ENCODE results near the gene PRC1.

Gene PRC1

DNA sequence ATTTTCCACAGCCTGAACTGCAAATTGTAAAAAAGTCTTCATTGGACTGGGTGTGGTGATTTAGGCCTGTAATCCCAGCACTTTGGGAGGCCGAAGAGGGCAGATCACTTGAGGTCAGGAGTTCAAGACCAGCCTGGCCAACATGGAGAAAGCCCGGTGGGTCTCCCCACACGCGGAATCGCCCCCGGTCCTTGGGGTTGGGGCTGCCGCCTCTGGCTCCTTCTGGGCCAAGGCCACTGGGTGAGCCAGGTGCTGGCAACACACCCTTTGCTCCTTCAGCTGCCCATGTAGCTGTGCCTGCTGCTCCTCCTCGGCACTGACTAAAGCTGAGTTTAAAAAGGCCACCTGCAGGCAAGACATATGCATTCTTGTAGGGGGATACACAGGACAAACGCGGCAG lies 37.5 kb upstream of the PRC1 start:
- TF ChIP-seq, protein P1, sequence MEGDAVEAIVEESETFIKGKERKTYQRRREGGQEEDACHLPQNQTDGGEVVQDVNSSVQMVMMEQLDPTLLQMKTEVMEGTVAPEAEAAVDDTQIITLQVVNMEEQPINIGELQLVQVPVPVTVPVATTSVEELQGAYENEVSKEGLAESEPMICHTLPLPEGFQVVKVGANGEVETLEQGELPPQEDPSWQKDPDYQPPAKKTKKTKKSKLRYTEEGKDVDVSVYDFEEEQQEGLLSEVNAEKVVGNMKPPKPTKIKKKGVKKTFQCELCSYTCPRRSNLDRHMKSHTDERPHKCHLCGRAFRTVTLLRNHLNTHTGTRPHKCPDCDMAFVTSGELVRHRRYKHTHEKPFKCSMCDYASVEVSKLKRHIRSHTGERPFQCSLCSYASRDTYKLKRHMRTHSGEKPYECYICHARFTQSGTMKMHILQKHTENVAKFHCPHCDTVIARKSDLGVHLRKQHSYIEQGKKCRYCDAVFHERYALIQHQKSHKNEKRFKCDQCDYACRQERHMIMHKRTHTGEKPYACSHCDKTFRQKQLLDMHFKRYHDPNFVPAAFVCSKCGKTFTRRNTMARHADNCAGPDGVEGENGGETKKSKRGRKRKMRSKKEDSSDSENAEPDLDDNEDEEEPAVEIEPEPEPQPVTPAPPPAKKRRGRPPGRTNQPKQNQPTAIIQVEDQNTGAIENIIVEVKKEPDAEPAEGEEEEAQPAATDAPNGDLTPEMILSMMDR (IDR thresholded peaks at IDR 0.05) = no peak
- Histone ChIP-seq H3K4me3 (ENCODE audit: low read depth in 1 of 2, low read length in 1 of 2) (no peak overlapping the region), H3K9me3 (no peaks in the 10 kb centered on the region), H3K36me3 (no peaks in the 10 kb centered on the region), H3K4me1 (ENCODE audit: control insufficient read depth in 1 of 2, insufficient read depth in 1 of 2, low read depth in 1 of 2, low read length in 1 of 2) (peaks cover 0 to 5% of the 10 kb centered on the region in 2 experiments), H3K27me3 (no peaks in the 10 kb centered on the region), H3K27ac (no peak overlapping the region)

DNA sequence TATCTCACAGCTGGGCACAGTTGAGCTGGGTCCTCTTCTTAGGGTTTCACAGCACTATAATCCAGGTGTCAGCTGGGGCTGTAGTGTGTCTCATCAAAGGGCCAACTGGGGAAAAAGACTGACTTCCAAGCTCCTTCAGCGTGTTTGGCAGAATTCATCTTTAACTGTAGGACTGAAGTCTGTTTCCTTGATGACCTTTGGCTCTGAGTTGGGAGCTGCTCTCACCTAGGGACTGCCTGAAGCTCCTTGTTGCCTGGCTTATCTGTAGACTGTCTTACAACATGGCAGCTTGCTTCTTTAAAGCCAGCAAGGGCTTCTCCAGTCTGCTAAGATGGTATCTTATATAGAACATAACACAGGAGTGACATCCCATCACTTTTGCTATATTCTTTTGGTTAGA lies 33.3 kb upstream of the PRC1 start:
- Histone ChIP-seq H3K36me3 (no peaks in the 10 kb centered on the region), H3K9me3 (no peaks in the 10 kb centered on the region), H3K4me3 (ENCODE audit: low read depth in 1 of 2, low read length in 1 of 2) (no peak overlapping the region), H3K27me3 (no peaks in the 10 kb centered on the region), H3K27ac (no peak overlapping the region), H3K4me1 (ENCODE audit: control insufficient read depth in 1 of 2, insufficient read depth in 1 of 2, low read depth in 1 of 2, low read length in 1 of 2) (peaks cover 0 to 3% of the 10 kb centered on the region in 2 experiments)
- TF ChIP-seq, protein P1 (IDR thresholded peaks at IDR 0.05) = no peak

DNA sequence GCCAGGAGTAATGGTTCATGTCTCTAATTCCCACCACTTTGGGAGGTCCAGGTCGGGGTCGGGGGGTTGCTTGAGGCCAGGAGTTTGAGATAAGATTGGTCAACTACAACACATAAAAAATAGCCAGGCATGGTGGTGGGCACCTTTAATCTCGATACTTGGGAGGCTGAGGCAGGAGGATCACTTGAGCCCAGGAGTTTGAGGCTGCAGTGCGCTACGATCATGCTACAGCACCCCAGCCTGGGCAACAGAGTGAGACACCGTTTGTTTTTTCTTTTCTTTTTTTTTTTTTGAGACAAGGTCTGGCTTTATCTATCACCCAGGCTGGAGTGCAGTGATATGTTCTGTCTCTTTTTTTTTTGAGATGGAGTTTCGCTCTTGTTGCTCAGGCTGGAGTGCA lies 29.4 kb upstream of the PRC1 start:
- TF ChIP-seq, protein P1 (IDR thresholded peaks at IDR 0.05) = no peak
- no peaks in the 10 kb centered on the region for H3K36me3 ChIP-seq
- H3K4me3 ChIP-seq (ENCODE audit: low read depth in 1 of 2, low read length in 1 of 2) = no peak overlapping the region
- H3K9me3 ChIP-seq = no peaks in the 10 kb centered on the region
- H3K4me1 ChIP-seq (ENCODE audit: control insufficient read depth in 1 of 2, insufficient read depth in 1 of 2, low read depth in 1 of 2, low read length in 1 of 2) = peaks cover 16 to 17% of the 10 kb centered on the region in 2 experiments
- no peaks in the 10 kb centered on the region for H3K27me3 ChIP-seq
- no peak overlapping the region for H3K27ac ChIP-seq

DNA sequence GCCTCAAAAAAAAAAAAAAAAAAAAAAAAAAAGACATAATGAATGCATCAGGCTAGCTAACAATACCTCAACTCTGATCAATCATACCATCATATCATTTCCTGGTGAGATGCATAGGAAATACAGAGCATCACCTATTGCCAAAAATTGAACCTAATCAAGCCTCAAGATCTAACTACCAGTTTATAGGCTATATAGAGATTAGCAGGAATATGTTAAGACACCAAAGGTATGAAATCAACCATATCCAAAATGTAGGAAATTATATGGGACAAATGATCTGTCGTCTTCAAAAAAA lies 28.4 kb upstream of the PRC1 start:
- Histone ChIP-seq H3K27ac (peak overlapping the region; percentile 71), H3K36me3 (no peaks in the 10 kb centered on the region), H3K27me3 (no peaks in the 10 kb centered on the region), H3K4me3 (ENCODE audit: low read depth in 1 of 2, low read length in 1 of 2) (peak overlapping the region; percentile 84 to 98), H3K4me1 (ENCODE audit: control insufficient read depth in 1 of 2, insufficient read depth in 1 of 2, low read depth in 1 of 2, low read length in 1 of 2) (peaks cover 16 to 17% of the 10 kb centered on the region in 2 experiments), H3K9me3 (no peaks in the 10 kb centered on the region)
- TF ChIP-seq, protein P1 (IDR thresholded peaks at IDR 0.05) = no peak

DNA sequence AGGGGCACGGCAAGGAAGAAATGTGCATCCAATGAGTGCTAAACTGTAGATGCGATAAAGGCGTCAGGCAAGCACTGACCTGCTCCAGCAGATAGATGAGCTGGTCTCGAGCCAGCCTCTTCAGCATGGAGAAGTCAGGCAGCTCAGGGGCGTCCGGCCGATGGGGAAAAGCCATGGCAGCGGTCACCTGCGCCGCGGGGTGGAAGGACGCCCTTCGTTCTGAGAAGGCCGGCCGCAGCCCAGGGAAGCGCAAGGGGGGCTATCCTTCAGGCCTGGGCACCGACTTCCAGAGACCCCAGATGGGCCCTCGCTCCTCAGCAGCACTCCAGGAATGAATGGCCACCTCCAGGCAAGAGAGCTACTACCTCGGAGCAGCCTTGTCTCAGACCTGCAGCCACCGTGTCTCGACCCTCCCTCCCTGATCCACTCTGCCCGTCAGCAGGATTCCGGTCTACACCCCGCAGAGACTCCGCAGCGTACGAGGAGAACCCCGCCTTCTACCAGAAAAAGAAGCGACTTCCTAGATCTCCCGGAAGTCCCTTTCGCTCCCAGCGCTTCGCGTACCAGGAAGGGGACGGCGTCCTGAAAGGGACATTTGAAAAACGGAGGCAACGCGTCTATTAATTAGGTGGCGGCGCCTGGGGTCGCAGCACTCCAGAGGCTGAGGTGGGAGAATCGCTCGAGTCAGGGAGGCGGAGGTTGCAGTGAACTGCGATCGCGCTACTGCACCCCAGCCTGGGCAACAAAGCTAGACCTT lies 27.9 kb upstream of the PRC1 start, which contains the start of gene VPS33B:
Gene VPS33B (minus strand): TSS at position 520 of the 757 bp plus-strand sequence. CDS start 345 bp downstream, at position 175.
- H3K4me1 ChIP-seq (ENCODE audit: control insufficient read depth in 1 of 2, insufficient read depth in 1 of 2, low read depth in 1 of 2, low read length in 1 of 2) = peaks cover 16 to 17% of the 10 kb centered on the region in 2 experiments
- no peaks in the 10 kb centered on the region for H3K36me3 ChIP-seq
- no peaks in the 10 kb centered on the region for H3K27me3 ChIP-seq
- H3K27ac ChIP-seq = peak within 1 kb of the TSS; percentile 71
- no peaks in the 10 kb centered on the region for H3K9me3 ChIP-seq
- TF ChIP-seq, protein P1 (IDR thresholded peaks at IDR 0.05) = no peak
- H3K4me3 ChIP-seq (ENCODE audit: low read depth in 1 of 2, low read length in 1 of 2) = peak within 1 kb of the TSS; percentile 84 to 98

All from neutrophil (primary cell).